Activated B cell treated with CpG ODN at 0.5 μM for 24 hours (primary cell): ENCODE results near the gene AVPR2. TPM values are rescaled to one million over a fixed set of nuclear protein-coding genes. Genes with fewer than 3 reads are reported as not detected.

Source experiments
- ATAC-seq: fragments of 200-7000 bp; cut with Tn5 transposase; one replicate; pipeline ENCODE4 v1.10.0; 2021; ENCODE audit warnings: low read depth, mild to moderate bottlenecking, moderate library complexity
- CTCF ChIA-PET: fragments of 350-600 bp; sonication (Branson Sonifier 250); formaldehyde crosslinking; loops from one replicate; lab custom pipeline; 2021; ENCODE audit warnings: antibody characterized with exemption; lab: Charles Lee
- POLR2A ChIA-PET: fragments of 350-600 bp; sonication (Branson Sonifier 250); formaldehyde crosslinking; loops from one replicate; lab custom pipeline; 2021; ENCODE audit warnings: antibody characterized with exemption; lab: Charles Lee
- DNase-seq: peaks from one replicate; pipeline ENCODE4 v3.0.0; 2022
- H3K27ac Mint-ChIP-seq: one replicate; pipeline ENCODE4 v1.8.0; 2020; ENCODE audit warnings: mixed read lengths
- H3K27me3 Mint-ChIP-seq: one replicate; pipeline ENCODE4 v1.8.0; 2021; ENCODE audit warnings: mixed read lengths
- H3K36me3 Mint-ChIP-seq: one replicate; pipeline ENCODE4 v1.8.0; 2021; ENCODE audit warnings: low read depth, mixed read lengths
- H3K4me1 Mint-ChIP-seq: one replicate; pipeline ENCODE4 v1.8.0; 2021; ENCODE audit warnings: mixed read lengths
- H3K4me3 Mint-ChIP-seq: one replicate; pipeline ENCODE4 v1.8.0; 2020; ENCODE audit warnings: mild to moderate bottlenecking, mixed read lengths
- H3K9me3 Mint-ChIP-seq: one replicate; pipeline ENCODE4 v1.8.0; 2020; ENCODE audit warnings: mixed read lengths
- CTCF ChIP-seq: fragments of 200-600 bp; IDR thresholded peaks from one replicate; pipeline ENCODE4 v1.8.0; 2022; ENCODE audit warnings: antibody characterized with exemption, mild to moderate bottlenecking
- intact Hi-C: fragments of 100-400 bp; cut with micrococcal nuclease; formaldehyde crosslinking; loops from one replicate; pipeline ENCODE4 v1.15.1; 2024
- total RNA-seq: library from RNA; stranded (reverse); gene quantifications from 2 replicates; pipeline ENCODE4 v1.2.3, GENCODE V29; 2022

AVPR2 gene
- total RNA-seq, 1 donor from 2014 or later = not detected

- Mint-ChIP-seq H3K27ac (no peak overlapping the region), H3K27me3 (peaks cover 14% of the 10 kb centered on the region), H3K4me1 (peaks cover 2% of the 10 kb centered on the region), H3K9me3 (no peaks in the 10 kb centered on the region), H3K4me3 (no peak overlapping the region), H3K36me3 (no peaks in the 10 kb centered on the region)
- no peak for ATAC-seq
- ChIA-PET CTCF (no interaction called here), POLR2A (interaction anchor here (0.5 kb wide), 1 partner anchor 558 kb away, joined by 3 read pairs; no protein-coding TSS in a partner anchor)
- TF ChIP-seq CTCF = no peak
- no peak for DNase-seq
- intact Hi-C loops = no loop called here
These were observed 32.3 kb upstream of the AVPR2 start for GRCh38 chrX:153871946-153872878.

GRCh38 chrX:153873282-153874084 is 31.0 kb upstream of the AVPR2 start:
- no peak overlapping the region for H3K4me3 Mint-ChIP-seq

GRCh38 chrX:153874085-153874365 is 30.4 kb upstream of the AVPR2 start:
- intact Hi-C loops = no loop called here

More at GRCh38 chrX:153873282-153874084, 31.0 kb upstream of the AVPR2 start:
- Mint-ChIP-seq H3K4me1 (peaks cover 7% of the 10 kb centered on the region), H3K27me3 (peaks cover 17% of the 10 kb centered on the region), H3K36me3 (no peaks in the 10 kb centered on the region), H3K27ac (no peak overlapping the region), H3K9me3 (no peaks in the 10 kb centered on the region)
- CTCF ChIA-PET = no interaction called here
- ATAC-seq (no peak), DNase-seq (no peak)
- TF ChIP-seq CTCF = no peak
- intact Hi-C loops = no loop called here
- POLR2A ChIA-PET = no interaction called here

GRCh38 chrX:153874366-153875125 is 29.9 kb upstream of the AVPR2 start:
- ATAC-seq = no peak
- no peak for DNase-seq
- no peak for TF ChIP-seq CTCF
- CTCF ChIA-PET = no interaction called here
- peaks cover 24% of the 10 kb centered on the region for H3K27me3 Mint-ChIP-seq
- intact Hi-C loops = loop anchor here (1.0 kb wide), 1 partner anchor 27 kb away; no protein-coding TSS in a partner anchor
- no peaks in the 10 kb centered on the region for H3K36me3 Mint-ChIP-seq
- no peak overlapping the region for H3K27ac Mint-ChIP-seq
- H3K4me3 Mint-ChIP-seq = no peak overlapping the region
- no peaks in the 10 kb centered on the region for H3K9me3 Mint-ChIP-seq
- peaks cover 16% of the 10 kb centered on the region for H3K4me1 Mint-ChIP-seq
- POLR2A ChIA-PET = no interaction called here

More at GRCh38 chrX:153874085-153874365, 30.4 kb upstream of the AVPR2 start:
- Mint-ChIP-seq H3K27ac (no peak overlapping the region), H3K4me1 (peaks cover 11% of the 10 kb centered on the region), H3K27me3 (peaks cover 22% of the 10 kb centered on the region), H3K4me3 (no peak overlapping the region), H3K36me3 (no peaks in the 10 kb centered on the region), H3K9me3 (no peaks in the 10 kb centered on the region)
- no peak for DNase-seq
- POLR2A ChIA-PET = no interaction called here
- CTCF ChIA-PET = no interaction called here
- TF ChIP-seq CTCF = no peak
- ATAC-seq = no peak
